Measurements from ENCODE around the gene HYAL3.

DNA sequence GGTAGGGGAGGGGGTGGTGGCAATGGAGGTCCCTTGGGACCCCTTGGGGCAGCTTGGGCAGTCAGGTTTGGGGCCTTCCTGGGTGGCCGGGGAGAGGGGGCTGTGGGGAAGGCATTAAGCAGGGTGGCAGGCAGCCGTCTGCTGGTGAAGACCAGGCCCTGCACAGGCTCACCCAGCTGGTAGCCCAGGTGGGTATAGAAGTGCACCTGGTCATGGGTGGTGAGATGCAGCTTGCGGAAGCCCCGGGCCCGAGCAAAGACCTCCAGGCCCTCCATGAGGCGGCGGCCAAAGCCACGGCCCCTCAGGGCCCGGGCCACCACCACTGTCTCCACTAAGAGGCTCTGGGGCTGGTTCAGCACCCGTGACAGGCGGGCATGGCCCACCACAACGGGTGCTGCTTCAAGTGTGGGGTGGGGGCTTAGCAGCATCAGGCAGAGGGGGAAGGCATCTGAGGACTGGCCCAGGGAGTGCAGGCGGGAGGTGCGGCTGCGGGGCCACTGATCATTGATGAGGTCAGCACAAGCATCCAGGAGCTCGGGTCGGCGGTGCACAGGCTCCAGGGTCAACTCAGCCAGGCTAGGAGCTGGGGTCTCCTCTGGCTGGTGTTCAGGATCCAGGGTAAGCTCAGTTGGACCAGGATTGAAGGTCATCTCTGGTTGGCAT, 2.4 kb downstream of the HYAL3 start:
- TF ChIP-seq, protein P1, sequence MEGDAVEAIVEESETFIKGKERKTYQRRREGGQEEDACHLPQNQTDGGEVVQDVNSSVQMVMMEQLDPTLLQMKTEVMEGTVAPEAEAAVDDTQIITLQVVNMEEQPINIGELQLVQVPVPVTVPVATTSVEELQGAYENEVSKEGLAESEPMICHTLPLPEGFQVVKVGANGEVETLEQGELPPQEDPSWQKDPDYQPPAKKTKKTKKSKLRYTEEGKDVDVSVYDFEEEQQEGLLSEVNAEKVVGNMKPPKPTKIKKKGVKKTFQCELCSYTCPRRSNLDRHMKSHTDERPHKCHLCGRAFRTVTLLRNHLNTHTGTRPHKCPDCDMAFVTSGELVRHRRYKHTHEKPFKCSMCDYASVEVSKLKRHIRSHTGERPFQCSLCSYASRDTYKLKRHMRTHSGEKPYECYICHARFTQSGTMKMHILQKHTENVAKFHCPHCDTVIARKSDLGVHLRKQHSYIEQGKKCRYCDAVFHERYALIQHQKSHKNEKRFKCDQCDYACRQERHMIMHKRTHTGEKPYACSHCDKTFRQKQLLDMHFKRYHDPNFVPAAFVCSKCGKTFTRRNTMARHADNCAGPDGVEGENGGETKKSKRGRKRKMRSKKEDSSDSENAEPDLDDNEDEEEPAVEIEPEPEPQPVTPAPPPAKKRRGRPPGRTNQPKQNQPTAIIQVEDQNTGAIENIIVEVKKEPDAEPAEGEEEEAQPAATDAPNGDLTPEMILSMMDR (IDR thresholded peaks at IDR 0.05): no peak
- no peak for TF ChIP-seq POLR2A (IDR thresholded peaks at IDR 0.05)
